IMR-90 (cell line): ENCODE measurements around the gene MYO5A. TPM values are rescaled to one million over a fixed set of nuclear protein-coding genes. Genes with fewer than 3 reads are reported as not detected.

Source experiments
- ATAC-seq: fragments of 200-7000 bp; cut with Tn5 transposase; 2 replicates; pipeline ENCODE4 v1.9.1; 2020; ENCODE audit warnings: low read depth, mild to moderate bottlenecking, moderate library complexity
- BruUV-seq: library from RNA; stranded (reverse); fragments of 400-500 nt; replicated peaks from 2 replicates; lab custom pipeline; 2021; lab: Mats Ljungman, UMichigan
- CTCF ChIA-PET: fragments of 300-600 bp; formaldehyde crosslinking; extraction: SDS; loops from one replicate; lab custom pipeline; 2021; ENCODE audit warnings: antibody characterized with exemption; lab: Yijun Ruan, JAX
- POLR2A ChIA-PET: fragments of 300-600 bp; sonication (Branson Sonifier 250); formaldehyde crosslinking; loops from one replicate; lab custom pipeline; 2022; ENCODE audit warnings: antibody characterized with exemption; ENCODE audit not compliant: unreplicated experiment; lab: Charles Lee
- DNase-seq: peaks from one replicate; pipeline ENCODE4 v3.0.0; 2013
- H2AFZ ChIP-seq: replicated peaks from 2 replicates; pipeline ENCODE3; 2013; ENCODE audit warnings: low read length, mild to moderate bottlenecking; ENCODE audit not compliant: poor library complexity
- H2AK5ac ChIP-seq: 2 replicates; pipeline ENCODE4 v1.6.1; 2013; ENCODE audit warnings: low read depth, low read length, inconsistent platforms
- H2AK9ac ChIP-seq: replicated peaks from 2 replicates; pipeline ENCODE3; 2013; ENCODE audit warnings: mild to moderate bottlenecking, low read depth, low read length, moderate library complexity; ENCODE audit not compliant: poor library complexity
- H2BK120ac ChIP-seq: 2 replicates; pipeline ENCODE4 v1.6.1; 2013; ENCODE audit warnings: low read depth, low read length, inconsistent platforms
- H2BK15ac ChIP-seq: 3 replicates; pipeline ENCODE4 v1.6.1; 2013; ENCODE audit warnings: low read depth, low read length, inconsistent platforms
- H2BK20ac ChIP-seq: 2 replicates; pipeline ENCODE4 v1.6.1; 2013; ENCODE audit warnings: low read depth, mild to moderate bottlenecking, inconsistent platforms, low read length, moderate library complexity
- H2BK5ac ChIP-seq: 2 replicates; pipeline ENCODE4 v1.6.1; 2013; ENCODE audit warnings: mild to moderate bottlenecking, low read depth, low read length, inconsistent platforms; ENCODE audit not compliant: poor library complexity, severe bottlenecking
- H3K14ac ChIP-seq: replicated peaks from 2 replicates; pipeline ENCODE4 v1.6.1; 2013; ENCODE audit warnings: low read depth, low read length, inconsistent platforms
- H3K18ac ChIP-seq: 2 replicates; pipeline ENCODE4 v1.6.1; 2013; ENCODE audit warnings: low read depth, low read length, control low read depth
- H3K23ac ChIP-seq: 2 replicates; pipeline ENCODE4 v1.6.1; 2013; ENCODE audit warnings: low read depth, low read length, inconsistent platforms
- H3K27ac ChIP-seq: 2 replicates; pipeline ENCODE4 v1.5.1; 2013; ENCODE audit warnings: mild to moderate bottlenecking, control low read depth, low read length; ENCODE audit not compliant: insufficient read depth
- H3K27me3 ChIP-seq: 2 replicates; pipeline ENCODE4 v1.6.1; 2013; ENCODE audit warnings: low read length; ENCODE audit not compliant: control insufficient read depth, insufficient read depth
- H3K36me3 ChIP-seq: 2 replicates; pipeline ENCODE4 v1.6.1; 2013; ENCODE audit warnings: low read length, mixed read lengths; ENCODE audit not compliant: control insufficient read depth, insufficient read depth
- H3K4ac ChIP-seq: 2 replicates; pipeline ENCODE4 v1.6.1; 2013; ENCODE audit warnings: low read depth, low read length, inconsistent platforms
- H3K4me1 ChIP-seq: 2 replicates; pipeline ENCODE4 v1.6.1; 2013; ENCODE audit warnings: low read length, mixed read lengths; ENCODE audit not compliant: control insufficient read depth, insufficient read depth
- H3K4me2 ChIP-seq: 2 replicates; pipeline ENCODE4 v1.6.1; 2013; ENCODE audit warnings: low read depth, mild to moderate bottlenecking, control low read depth, low read length, moderate library complexity
- H3K4me3 ChIP-seq: 2 replicates; pipeline ENCODE4 v1.5.1; 2013; ENCODE audit warnings: low read depth, mild to moderate bottlenecking, control low read depth, low read length, moderate library complexity; ENCODE audit not compliant: insufficient read depth
- H3K56ac ChIP-seq: 2 replicates; pipeline ENCODE4 v1.6.1; 2013; ENCODE audit warnings: low read length, inconsistent platforms; ENCODE audit not compliant: insufficient read depth; ENCODE audit errors: extremely low read depth
- H3K79me1 ChIP-seq, 2 experiments: 2 replicates each; pipeline ENCODE4 v1.6.1; 2013; ENCODE audit warnings: low read length in 2 of 2, inconsistent platforms in 1 of 2, low read depth in 1 of 2
- H3K9ac ChIP-seq: 2 replicates; pipeline ENCODE4 v1.6.1; 2013; ENCODE audit warnings: low read depth, low read length, control low read depth
- H3K9me1 ChIP-seq: 2 replicates; pipeline ENCODE4 v1.6.1; 2013; ENCODE audit warnings: low read length, inconsistent platforms; ENCODE audit not compliant: insufficient read depth
- H3K9me3 ChIP-seq: 2 replicates; pipeline ENCODE4 v1.6.1; 2013; ENCODE audit warnings: low read length; ENCODE audit not compliant: control insufficient read depth, insufficient read depth
- H4K20me1 ChIP-seq: 2 replicates; pipeline ENCODE4 v1.6.1; 2013; ENCODE audit warnings: low read length, inconsistent platforms; ENCODE audit not compliant: insufficient read depth
- H4K5ac ChIP-seq: 2 replicates; pipeline ENCODE4 v1.6.1; 2013; ENCODE audit warnings: mild to moderate bottlenecking, low read depth, low read length, control low read depth
- H4K8ac ChIP-seq, 2 experiments: 2 replicates each; pipeline ENCODE4 v1.6.1; 2013; ENCODE audit warnings: low read depth in 2 of 2, low read length in 2 of 2, control low read depth in 1 of 2, inconsistent platforms in 1 of 2
- H4K91ac ChIP-seq: 2 replicates; pipeline ENCODE4 v1.6.1; 2013; ENCODE audit warnings: low read depth, low read length, inconsistent platforms; ENCODE audit not compliant: insufficient read depth
- BHLHE40 ChIP-seq: fragments of 150-350 bp; IDR thresholded peaks from 2 replicates; pipeline ENCODE4 v1.6.1; 2016; ENCODE audit warnings: mild to moderate bottlenecking, low read depth, low read length
- CEBPB ChIP-seq: IDR thresholded peaks from 2 replicates; pipeline ENCODE4 v1.6.1; 2012; ENCODE audit warnings: low read depth, low read length, improper control_type of control experiment
- CHD1 ChIP-seq: IDR thresholded peaks from 2 replicates; pipeline ENCODE4 v1.6.1; 2012; ENCODE audit warnings: low read depth, low read length, improper control_type of control experiment
- RCOR1 ChIP-seq: IDR thresholded peaks from 2 replicates; pipeline ENCODE4 v1.6.1; 2012; ENCODE audit warnings: mild to moderate bottlenecking, low read length, improper control_type of control experiment; ENCODE audit not compliant: insufficient replicate concordance
- WGBS, 2 experiments: methylation state at CpG; one replicate each; pipeline versions ENCODE4 v1.1.5 to v1.1.7; 2013; ENCODE audit warnings: missing lambda C conversion rate in 2 of 2; ENCODE audit not compliant: insufficient read length in 1 of 2; ENCODE audit errors: extremely low coverage in 2 of 2; 5-methylcytosine and 5-hydroxymethylcytosine counted together
- dilution Hi-C: fragments of 300-500 bp; cut with HindIII; formaldehyde crosslinking; loops from one replicate; pipeline ENCODE4 v1.14.3; 2018; ENCODE audit warnings: low sequenced_read_pairs; ENCODE audit not compliant: unreplicated experiment
- in situ Hi-C: fragments of 300-500 bp; cut with MboI; formaldehyde crosslinking; loops from 3 replicates; pipeline ENCODE4 v1.14.3; 2019; ENCODE audit warnings: low sequenced_read_pairs, inconsistent platforms, mixed read lengths
- intact Hi-C: fragments of 100-400 bp; cut with micrococcal nuclease; formaldehyde crosslinking; loops from 2 replicates; pipeline ENCODE4 v1.10.0; 2022
- polyA plus RNA-seq, 3 experiments: library from polyadenylated mRNA; depleted of rRNA; stranded (reverse); fragments of >200 nt; gene quantifications; 2 replicates each; pipeline ENCODE4 v1.2.3, GENCODE V29; 2012; ENCODE audit warnings: low replicate concordance in 1 of 3
- total RNA-seq: library from RNA; depleted of rRNA; stranded (reverse); fragments of >200 nt; gene quantifications from 2 replicates; pipeline ENCODE4 v1.2.3, GENCODE V29; 2012

Gene MYO5A
- total and polyA plus RNA-seq, 2 of the 4 experiments (the other 2 are of a cell fraction): 19.4 to 69.2 TPM

- no CpG with 5 or more reads among the region's 4 CpGs for WGBS, 2 experiments
- H3K14ac ChIP-seq: no peak overlapping the region
- no peak overlapping the region for H2BK120ac ChIP-seq
- no peak overlapping the region for H4K5ac ChIP-seq
- ChIA-PET POLR2A (no interaction called here), CTCF (no interaction called here)
- no peaks in the 10 kb centered on the region for H3K27me3 ChIP-seq
- intact Hi-C loops (loop anchor here (5.0 kb wide), 1 partner anchor 34 kb away; no protein-coding TSS in a partner anchor), in situ Hi-C loops (no loop called here), dilution Hi-C loops (no loop called here)
- no peak overlapping the region for H3K56ac ChIP-seq
- no peaks in the 10 kb centered on the region for H3K4me1 ChIP-seq
- no peaks in the 10 kb centered on the region for H3K9me3 ChIP-seq
- no peak overlapping the region for H4K91ac ChIP-seq
- no peak overlapping the region for H3K27ac ChIP-seq
- no peak overlapping the region for H2AK5ac ChIP-seq
- peak; percentile 15 for DNase-seq
- no peak overlapping the region for H2AK9ac ChIP-seq
- no peak overlapping the region for H2AFZ ChIP-seq
- H3K36me3 ChIP-seq: no peaks in the 10 kb centered on the region
- ATAC-seq: peak; percentile 11; the same call in 1 of the 2 replicates
- no peak overlapping the region for H2BK15ac ChIP-seq
- no peak overlapping the region for H2BK5ac ChIP-seq
- H3K4ac ChIP-seq: no peak overlapping the region
- H3K4me3 ChIP-seq: no peak overlapping the region
- no peak overlapping the region for H3K9ac ChIP-seq
- H4K20me1 ChIP-seq: peaks cover 3% of the 10 kb centered on the region; the same call in 1 of the 2 replicates
- BruUV-seq: no TSS peak
- H3K18ac ChIP-seq: no peak overlapping the region
- TF ChIP-seq CHD1 (no peak), BHLHE40 (no peak), CEBPB (no peak), RCOR1 (no peak)
- H3K4me2 ChIP-seq: no peak overlapping the region
- no peak overlapping the region for H3K23ac ChIP-seq
- H4K8ac ChIP-seq: no peak overlapping the region
- no peaks in the 10 kb centered on the region for H3K79me1 ChIP-seq
- no peak overlapping the region for H2BK20ac ChIP-seq
- H3K9me1 ChIP-seq: no peaks in the 10 kb centered on the region
Observed at GRCh38 chr15:52428297-52428696, 100.4 kb downstream of the MYO5A start.
